ENCODE data around the gene SEMA3F. TPM values are rescaled to one million over a fixed set of nuclear protein-coding genes. Genes with fewer than 3 reads are reported as not detected.

The SEMA3F gene
- polyA plus RNA-seq, 2 of the 4 experiments (the other 2 are of a cell fraction), result 2.9 to 10.6 TPM

GRCh38 chr3:50172626-50173220 lies 17.6 kb downstream of the SEMA3F start (continued):
- no peak for TF ChIP-seq ZSCAN20 (CRISPR knock-in tag; IDR thresholded peaks at IDR 0.05)

DNA sequence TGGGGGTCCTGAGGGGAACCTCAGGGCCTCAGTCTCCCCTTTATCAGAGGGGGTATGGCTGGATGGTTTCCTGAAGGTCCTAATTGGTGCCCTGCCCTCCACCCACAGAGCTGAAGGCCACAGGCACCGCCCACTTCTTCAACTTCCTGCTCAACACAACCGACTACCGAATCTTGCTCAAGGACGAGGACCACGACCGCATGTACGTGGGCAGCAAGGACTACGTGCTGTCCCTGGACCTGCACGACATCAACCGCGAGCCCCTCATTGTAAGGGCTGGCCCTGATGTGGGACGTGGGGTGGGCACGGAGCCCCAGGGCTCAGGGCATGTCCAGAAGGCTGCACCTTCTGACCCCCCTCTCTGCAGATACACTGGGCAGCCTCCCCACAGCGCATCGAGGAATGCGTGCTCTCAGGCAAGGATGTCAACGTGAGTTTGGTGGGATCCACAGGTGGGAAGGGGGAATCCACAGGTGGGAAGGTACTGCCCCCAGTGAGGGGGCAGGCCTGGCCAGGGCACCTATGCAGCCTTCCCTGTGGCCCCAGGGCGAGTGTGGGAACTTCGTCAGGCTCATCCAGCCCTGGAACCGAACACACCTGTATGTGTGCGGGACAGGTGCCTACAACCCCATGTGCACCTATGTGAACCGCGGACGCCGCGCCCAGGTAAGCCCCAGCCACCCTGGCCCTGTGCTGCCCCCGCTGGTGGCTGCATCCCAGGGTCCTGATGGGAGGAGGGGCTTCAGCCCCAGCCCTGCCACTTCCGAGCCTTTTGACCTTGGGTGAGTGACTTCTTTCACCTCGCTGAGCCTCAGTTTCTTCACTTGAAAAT lies 18.8 kb downstream of the SEMA3F start:
- TF ChIP-seq ESRRA (IDR thresholded peaks at IDR 0.05; ENCODE audit: borderline replicate concordance, low read length) (no peak), HOXB13 (CRISPR knock-in tag; IDR thresholded peaks at IDR 0.05; ENCODE audit: low read depth) (no peak), FOSL2 (IDR thresholded peaks at IDR 0.05) (no peak), FOSL2 (CRISPR knock-in tag; IDR thresholded peaks at IDR 0.05) (no peak), TFCP2L1 (CRISPR knock-in tag; IDR thresholded peaks at IDR 0.05) (no peak), HOXA7 (CRISPR knock-in tag; IDR thresholded peaks at IDR 0.05) (no peak), BHLHE40 (IDR thresholded peaks at IDR 0.05; ENCODE audit: low read depth, low read length) (no peak), EHF (CRISPR knock-in tag; IDR thresholded peaks at IDR 0.05) (no peak), TP53 (CRISPR knock-in tag; IDR thresholded peaks at IDR 0.05) (no peak), CHD2 (IDR thresholded peaks at IDR 0.05; ENCODE audit: low read length, partially characterized antibody) (no peak), POLR2AphosphoS2 (conservative IDR thresholded peaks at IDR 0.05; ENCODE audit: low read length) (no peak), FOSB (CRISPR knock-in tag; IDR thresholded peaks at IDR 0.05) (no peak), RNF2 (IDR thresholded peaks at IDR 0.05; ENCODE audit: borderline replicate concordance, low read depth) (no peak), ATOH8 (CRISPR knock-in tag; IDR thresholded peaks at IDR 0.05; ENCODE audit: low read depth) (no peak), RAD21 (conservative IDR thresholded peaks at IDR 0.05 in 1 of 2, IDR thresholded peaks at IDR 0.05 in 1 of 2) (no peak), CBX2 (IDR thresholded peaks at IDR 0.05; ENCODE audit: borderline replicate concordance, low read depth) (no peak)
- TF ChIP-seq, protein P1, sequence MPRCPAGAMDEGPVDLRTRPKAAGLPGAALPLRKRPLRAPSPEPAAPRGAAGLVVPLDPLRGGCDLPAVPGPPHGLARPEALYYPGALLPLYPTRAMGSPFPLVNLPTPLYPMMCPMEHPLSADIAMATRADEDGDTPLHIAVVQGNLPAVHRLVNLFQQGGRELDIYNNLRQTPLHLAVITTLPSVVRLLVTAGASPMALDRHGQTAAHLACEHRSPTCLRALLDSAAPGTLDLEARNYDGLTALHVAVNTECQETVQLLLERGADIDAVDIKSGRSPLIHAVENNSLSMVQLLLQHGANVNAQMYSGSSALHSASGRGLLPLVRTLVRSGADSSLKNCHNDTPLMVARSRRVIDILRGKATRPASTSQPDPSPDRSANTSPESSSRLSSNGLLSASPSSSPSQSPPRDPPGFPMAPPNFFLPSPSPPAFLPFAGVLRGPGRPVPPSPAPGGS (IDR thresholded peaks at IDR 0.05), result no peak
- POLR2A ChIA-PET, result interaction anchor here (1.6 kb wide), 1 partner anchor 10 kb away, joined by 3 read pairs; no protein-coding TSS in a partner anchor
- no peak for ATAC-seq
- Histone ChIP-seq H3K4me1 (peaks cover 40% of the 10 kb centered on the region), H3K4me3 (no peak overlapping the region), H3K4me2 (no peak overlapping the region), H3K9me3 (no peaks in the 10 kb centered on the region), H3K27ac (no peak overlapping the region)
- no peak for DNase-seq (ENCODE audit: low read depth in 1 of 2, low spot score in 1 of 2)
- FAIRE-seq, result no peak
- 88% methylated on average over 23 of the region's 29 CpGs for WGBS (ENCODE audit: missing lambda C conversion rate)
- CTCF ChIA-PET, result interaction anchor here (0.9 to 5.5 kb wide), 6 partner anchors 8 to 20 kb away, joined by 3 to 53 read pairs (median 6); partner anchors contain the start of gene GNAT1

DNA sequence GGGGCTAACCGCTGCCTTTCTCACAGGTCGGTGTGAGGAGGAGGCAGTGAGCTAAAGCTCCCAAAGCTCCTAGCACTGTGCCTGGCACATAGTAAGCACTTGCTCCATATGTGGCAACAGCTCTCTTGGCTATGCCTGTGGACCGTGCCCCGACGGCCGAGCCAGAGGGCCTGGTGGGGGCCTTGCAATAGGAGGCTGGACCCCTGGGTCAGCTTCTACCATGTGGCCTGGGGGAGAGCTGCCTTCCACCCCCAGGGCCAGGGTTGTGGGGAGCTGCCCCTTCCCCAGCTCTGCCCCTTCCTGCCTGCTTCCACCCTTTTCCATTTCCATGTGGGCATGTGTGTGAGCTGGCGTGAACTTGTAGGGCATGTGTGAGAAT lies 19.4 kb downstream of the SEMA3F start:
- Histone ChIP-seq H3K4me3 (no peak overlapping the region), H3K4me1 (peaks cover 35% of the 10 kb centered on the region), H3K4me2 (no peak overlapping the region), H3K27ac (no peak overlapping the region), H3K9me3 (no peaks in the 10 kb centered on the region)
- CTCF ChIA-PET, result interaction anchor here (1.3 to 3.1 kb wide), 4 partner anchors 14 to 53 kb away, joined by 3 to 13 read pairs (median 6); no protein-coding TSS in a partner anchor
- ATAC-seq, result no peak
- no peak for FAIRE-seq
- TF ChIP-seq NR3C1 (IDR thresholded peaks at IDR 0.05), result no peak
- TF ChIP-seq HES2 (IDR thresholded peaks at IDR 0.05), result no peak
- POLR2A ChIA-PET, result no interaction called here
- 86% methylated on average over 7 of the region's 7 CpGs for WGBS (ENCODE audit: missing lambda C conversion rate)
- no peak for DNase-seq (ENCODE audit: low read depth in 1 of 2, low spot score in 1 of 2)

Data from A549 (cell line).